ENCODE measurements around the gene CC2D1B. TPM values are rescaled to one million over a fixed set of nuclear protein-coding genes. Genes with fewer than 3 reads are reported as not detected.

CC2D1B gene
- total and polyA plus RNA-seq, 9 of the 15 experiments (the other 6 are each of a cell fraction or from before 2014, with no cell fraction given) = 1.2 to 33.6 (median 25.5) TPM

- TF ChIP-seq XRCC4 (IDR thresholded peaks at IDR 0.05; ENCODE audit: extremely low read depth, insufficient read depth, insufficient read length) (no peak), TCF7 (IDR thresholded peaks at IDR 0.05; ENCODE audit: borderline replicate concordance) (no peak), ZNF3 (CRISPR knock-in tag; IDR thresholded peaks at IDR 0.05) (no peak), ZNF146 (CRISPR knock-in tag; IDR thresholded peaks at IDR 0.05; ENCODE audit: unreplicated experiment) (no peak), CTCF (IDR thresholded peaks at IDR 0.05 in 2 of 3, conservative IDR thresholded peaks at IDR 0.05 in 1 of 3; ENCODE audit: insufficient read depth in 2 of 3, low read depth in 1 of 3, low read length in 3 of 3) (peak; percentile 52 to 55 (median 53)), TEAD2 (tag; IDR thresholded peaks at IDR 0.05) (no peak), RHOXF2B (CRISPR knock-in tag; conservative IDR thresholded peaks at IDR 0.05) (no peak), FOXA3 (CRISPR knock-in tag; conservative IDR thresholded peaks at IDR 0.05 in 1 of 2, IDR thresholded peaks at IDR 0.05 in 1 of 2) (no peak), SMARCA5 (IDR thresholded peaks at IDR 0.05) (no peak), STAG1 (CRISPR knock-in tag; IDR thresholded peaks at IDR 0.05; ENCODE audit: borderline replicate concordance) (peak; percentile 55; the same call in 1 of the 2 replicates), CHD1 (IDR thresholded peaks at IDR 0.05; ENCODE audit: low read length) (no peak), GABPB2 (CRISPR knock-in tag; conservative IDR thresholded peaks at IDR 0.05) (no peak), SUPT5H (IDR thresholded peaks at IDR 0.05) (peak; percentile 33), ZNF589 (CRISPR knock-in tag; IDR thresholded peaks at IDR 0.05; ENCODE audit: low read depth) (no peak), MLLT1 (IDR thresholded peaks at IDR 0.05) (no peak), MITF (IDR thresholded peaks at IDR 0.05) (no peak), TAL1 (IDR thresholded peaks at IDR 0.05) (no peak)
These were observed 17.2 kb downstream of the CC2D1B start (continued) for GRCh38 chr1:52348704-52349300.
